GM18861 (cell line): Measurements from ENCODE around the gene GABRD.

Experiments used
- ATAC-seq: cut with Tn5 transposase; IDR thresholded peaks from one replicate; pipeline ENCODE4 v1.9.1; 2021; ENCODE audit not compliant: unreplicated experiment

The GABRD gene

DNA sequence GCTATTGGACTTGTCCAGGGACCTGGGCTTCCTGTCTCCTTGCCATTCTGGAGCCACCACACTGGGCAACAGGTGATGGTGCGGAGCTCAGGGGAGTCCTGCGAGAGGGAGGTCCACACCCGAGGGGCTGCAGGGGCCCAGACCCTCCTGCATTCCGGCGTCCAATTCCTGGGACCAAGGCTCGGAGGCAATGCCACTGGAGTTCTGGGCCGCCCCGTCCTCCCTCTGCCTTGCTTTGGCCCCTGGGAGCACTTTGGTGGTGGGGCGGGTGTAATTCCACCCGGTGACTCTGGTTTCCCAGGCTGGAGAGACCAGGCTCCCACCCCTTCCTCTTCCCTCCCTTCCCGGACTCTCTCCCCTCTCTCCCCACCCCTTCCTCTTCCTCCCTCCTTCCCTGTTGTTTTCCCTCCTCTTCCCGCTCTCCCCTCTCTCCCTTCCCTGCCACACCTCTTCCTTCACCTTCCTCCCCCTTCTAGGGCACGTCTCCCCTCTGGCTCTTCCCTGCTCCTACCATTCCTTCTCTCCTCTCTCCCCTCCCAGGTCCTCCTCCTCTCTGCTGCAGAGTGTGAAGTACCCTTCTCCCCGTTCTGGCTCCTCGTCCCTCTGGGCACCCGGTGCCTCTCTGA is 33.0 kb downstream of the GABRD start:
- ATAC-seq: no peak

DNA sequence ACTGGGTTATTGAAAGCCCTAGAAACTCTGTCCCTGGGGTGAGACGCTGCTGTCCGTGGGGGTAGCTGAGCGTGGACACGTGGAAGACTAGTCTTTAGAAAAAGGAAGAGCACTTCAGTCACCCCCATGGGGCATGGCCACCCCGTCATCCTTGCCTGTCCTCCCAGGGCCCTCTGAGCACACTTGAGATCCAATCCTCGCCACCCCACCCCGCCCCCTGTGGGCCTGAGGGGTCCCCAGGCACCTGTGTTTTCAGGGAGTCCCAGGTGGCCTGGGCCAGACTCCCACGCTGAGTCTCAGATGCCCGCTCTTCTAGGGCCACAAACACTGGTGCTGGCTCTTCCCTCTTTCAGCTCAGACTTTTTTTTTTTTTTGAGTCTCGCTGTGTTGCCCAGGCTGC is 33.6 kb downstream of the GABRD start:
- no peak for ATAC-seq

GRCh38 chr1:2053217-2053616 is 34.1 kb downstream of the GABRD start:
- no peak for ATAC-seq

GRCh38 chr1:2053784-2054376 is 34.7 kb downstream of the GABRD start:
- ATAC-seq: no peak

DNA sequence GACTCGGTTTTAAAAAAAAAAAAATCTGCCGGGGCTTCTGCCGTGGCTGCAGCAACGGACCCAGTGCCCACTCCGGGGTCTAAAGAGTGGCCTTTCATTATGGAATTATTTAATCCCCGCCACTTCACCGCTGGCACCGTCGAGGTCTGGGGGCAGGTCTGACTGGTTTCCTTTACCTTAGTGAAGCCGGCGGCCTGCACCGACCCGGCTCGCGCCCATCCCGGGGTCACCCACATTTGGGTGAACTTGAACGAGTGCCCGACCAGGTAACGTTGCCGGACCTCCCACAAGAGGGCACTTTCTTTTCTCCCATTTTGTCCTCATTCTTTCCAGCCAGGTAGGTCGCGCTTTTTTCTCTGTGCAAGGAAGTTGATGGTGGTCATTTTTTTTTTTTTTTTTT is 35.4 kb downstream of the GABRD start:
- no peak for ATAC-seq

- ATAC-seq: no peak
Observed at GRCh38 chr1:2055911-2056575, 36.9 kb downstream of the GABRD start.

- ATAC-seq: no peak
Observed at GRCh38 chr1:2056955-2057590, 37.9 kb downstream of the GABRD start.

- ATAC-seq: no peak
Observed at GRCh38 chr1:2059290-2059953, 40.3 kb downstream of the GABRD start.

GRCh38 chr1:2060072-2060471 is 40.9 kb downstream of the GABRD start:
- no peak for ATAC-seq

GRCh38 chr1:2060535-2060934 is 41.4 kb downstream of the GABRD start:
- no peak for ATAC-seq

DNA sequence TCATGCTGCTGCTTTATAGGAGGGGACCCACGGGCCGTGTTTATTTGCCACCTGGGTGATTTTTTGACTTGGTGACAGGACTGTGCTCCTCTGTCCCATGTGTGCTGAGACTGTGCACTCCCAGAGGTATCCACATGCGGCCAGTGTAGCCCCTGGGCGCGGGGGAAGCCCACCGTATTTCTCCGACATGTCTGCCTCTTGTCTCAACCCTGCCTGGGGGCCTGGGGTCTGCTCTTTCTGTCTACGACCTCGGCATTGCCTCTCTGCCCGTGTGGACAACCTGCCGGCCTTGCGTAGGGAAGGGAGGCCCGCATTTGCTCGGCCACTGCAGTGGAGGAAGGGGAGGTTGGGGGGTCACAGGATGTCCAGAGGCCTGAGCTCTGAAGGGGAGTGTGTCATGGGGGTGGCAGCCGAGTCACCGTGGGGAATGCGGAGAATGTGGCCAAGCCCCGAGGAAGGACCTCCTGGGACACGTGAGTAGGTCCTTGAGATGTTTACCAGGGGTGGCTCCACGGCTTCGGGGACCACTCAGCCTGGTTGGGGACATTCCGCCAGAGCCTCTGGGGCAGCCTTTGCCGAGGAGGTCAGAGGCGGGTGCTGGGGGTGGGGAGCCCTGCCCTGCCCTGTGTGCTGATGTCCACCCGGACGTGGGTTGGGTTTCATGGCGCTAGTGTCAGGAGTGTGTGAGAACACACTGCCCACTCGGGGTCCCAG is 42.1 kb downstream of the GABRD start:
- ATAC-seq: no peak

- no peak for ATAC-seq
Observed at GRCh38 chr1:2065699-2066098, 46.6 kb downstream of the GABRD start.

- ATAC-seq: no peak
Observed at GRCh38 chr1:2067393-2067792, 48.2 kb downstream of the GABRD start.

DNA sequence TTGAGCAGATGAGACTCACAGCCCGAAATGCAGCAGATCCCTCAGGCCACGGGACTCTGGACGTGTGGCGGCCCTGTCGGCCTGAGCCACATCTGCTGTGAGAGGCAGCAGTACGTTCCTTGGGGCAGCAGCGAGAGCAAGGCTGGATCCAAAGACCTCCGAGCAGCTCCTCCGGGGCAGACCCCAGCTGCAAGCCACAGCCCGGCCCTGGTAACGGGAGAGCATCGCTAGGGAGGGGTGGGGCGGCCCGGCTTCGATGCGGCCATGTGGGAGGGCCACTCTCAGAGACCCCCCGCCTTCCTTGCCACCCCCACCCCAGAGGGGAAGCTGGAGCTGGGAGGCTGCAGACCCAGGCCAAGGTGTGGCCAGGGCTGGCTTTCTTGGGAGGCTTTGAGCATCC is 48.8 kb downstream of the GABRD start:
- ATAC-seq: no peak

DNA sequence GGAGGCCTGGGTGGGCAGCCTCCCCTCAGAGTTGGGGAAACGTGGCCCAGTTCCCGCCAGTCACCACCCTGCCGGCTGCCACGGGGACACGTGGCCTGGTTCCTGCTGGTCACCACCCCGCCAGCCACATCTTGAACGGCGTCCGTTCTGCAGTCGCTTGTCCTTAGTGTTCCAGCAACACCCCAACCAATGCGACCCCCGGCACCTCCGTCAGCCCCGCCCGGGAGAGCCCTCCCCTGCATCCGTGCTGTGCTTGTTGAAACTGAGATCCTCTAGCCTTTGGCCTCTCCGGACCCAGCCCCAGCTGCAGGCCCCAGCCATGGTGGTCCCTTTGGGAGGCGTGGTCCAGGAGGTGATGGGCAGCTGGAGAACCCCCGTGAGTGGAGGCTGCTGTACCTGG is 49.8 kb downstream of the GABRD start:
- no peak for ATAC-seq

GRCh38 chr1:2070016-2070415 is 50.9 kb downstream of the GABRD start:
- no peak for ATAC-seq

GRCh38 chr1:2070800-2071530 is 51.8 kb downstream of the GABRD start:
- ATAC-seq: no peak

DNA sequence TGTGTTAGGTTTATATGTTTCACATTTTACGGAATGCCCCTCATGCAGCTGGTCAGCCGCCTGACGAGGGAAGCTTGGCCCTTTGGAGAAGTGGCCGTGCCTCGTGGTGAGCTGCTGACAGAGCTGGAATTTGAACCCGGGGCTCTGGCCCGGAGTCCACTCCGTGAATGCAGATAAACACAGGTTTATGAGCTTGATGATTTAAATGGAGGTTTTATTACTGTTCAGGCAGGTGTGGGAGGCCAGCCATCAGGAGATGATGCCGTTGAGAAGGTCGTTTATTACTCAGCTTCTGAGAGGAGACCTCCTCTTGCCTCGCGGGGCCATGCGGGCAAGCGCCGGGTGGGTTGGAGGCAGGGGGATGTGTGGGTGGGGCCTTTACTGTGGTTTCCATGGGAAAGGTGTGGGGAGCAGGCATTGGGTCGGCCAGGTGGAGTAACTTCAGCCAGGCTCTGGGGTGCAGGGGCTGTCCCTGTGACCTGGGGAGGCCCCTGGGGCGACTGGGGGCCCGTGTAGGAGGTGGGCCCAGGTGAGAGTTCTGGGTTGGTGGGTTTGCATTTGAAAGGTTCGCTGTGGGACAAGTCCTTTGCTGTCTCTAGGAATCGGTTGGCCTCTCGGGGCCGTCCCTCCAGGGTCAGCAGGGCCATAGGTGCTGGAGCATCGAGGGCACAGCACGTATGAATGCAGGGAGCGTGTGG is 53.1 kb downstream of the GABRD start:
- no peak for ATAC-seq

DNA sequence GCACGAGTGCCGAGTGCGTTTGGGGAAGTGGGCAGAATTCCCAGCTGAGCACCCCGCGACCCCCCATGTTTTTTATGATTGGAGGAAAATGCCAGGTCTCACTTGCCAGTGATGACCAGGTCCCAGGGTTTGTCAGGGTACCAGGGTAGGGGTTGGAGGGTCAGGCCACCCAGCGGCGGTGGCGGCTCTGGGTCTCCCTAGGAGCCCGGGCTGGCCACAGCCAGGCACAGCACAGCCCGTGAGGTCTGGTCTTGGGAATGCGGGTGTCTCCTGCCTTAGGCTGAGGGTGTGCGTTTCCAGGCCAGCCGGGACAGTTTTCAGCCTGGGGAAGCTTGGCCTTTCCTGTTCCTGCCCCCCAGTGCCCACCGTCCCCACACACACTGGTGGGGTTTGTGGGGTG is 53.7 kb downstream of the GABRD start:
- no peak for ATAC-seq
